HG03432 (cell line): Measurements from ENCODE around the gene FGF19.

ENCODE experiments used
- ATAC-seq: cut with Tn5 transposase; IDR thresholded peaks from one replicate; pipeline ENCODE4 v1.9.1; 2021; ENCODE audit warnings: mild to moderate bottlenecking, moderate library complexity; ENCODE audit not compliant: unreplicated experiment

The FGF19 gene

DNA sequence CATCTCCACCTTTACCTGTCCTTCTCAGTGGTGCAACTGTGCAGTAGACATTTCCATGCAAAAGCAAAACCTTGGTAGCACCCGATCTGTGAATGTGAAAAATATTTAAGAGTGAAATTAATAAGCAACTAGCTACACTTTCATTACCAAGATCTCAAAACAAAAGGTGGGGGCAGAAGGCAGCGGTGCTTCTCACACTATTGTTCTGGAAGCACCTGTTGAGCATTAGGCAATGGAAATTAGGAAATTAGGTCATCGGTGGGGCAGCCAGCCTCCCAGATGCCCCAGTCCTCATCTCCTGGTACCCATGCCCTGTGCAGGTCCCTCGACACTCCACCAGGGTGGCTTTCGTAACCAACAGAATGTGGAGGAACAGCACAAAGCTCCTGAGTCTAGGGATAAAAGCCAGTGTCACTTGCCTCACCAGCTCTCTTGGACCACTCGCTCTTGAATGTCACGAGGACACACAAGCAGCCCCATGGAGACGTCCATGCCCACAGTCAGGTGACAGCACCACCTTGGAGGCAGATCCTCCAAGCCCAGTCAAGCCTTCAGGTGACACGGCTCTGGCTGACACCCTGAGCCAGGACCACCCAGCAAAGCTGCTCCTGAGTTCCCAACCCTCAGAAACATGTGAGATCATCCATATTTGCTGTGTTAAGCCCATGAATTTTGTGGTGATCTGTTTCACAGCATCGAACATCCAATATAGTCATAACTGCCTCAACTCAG, 31.9 kb downstream of the FGF19 start:
- no peak for ATAC-seq

DNA sequence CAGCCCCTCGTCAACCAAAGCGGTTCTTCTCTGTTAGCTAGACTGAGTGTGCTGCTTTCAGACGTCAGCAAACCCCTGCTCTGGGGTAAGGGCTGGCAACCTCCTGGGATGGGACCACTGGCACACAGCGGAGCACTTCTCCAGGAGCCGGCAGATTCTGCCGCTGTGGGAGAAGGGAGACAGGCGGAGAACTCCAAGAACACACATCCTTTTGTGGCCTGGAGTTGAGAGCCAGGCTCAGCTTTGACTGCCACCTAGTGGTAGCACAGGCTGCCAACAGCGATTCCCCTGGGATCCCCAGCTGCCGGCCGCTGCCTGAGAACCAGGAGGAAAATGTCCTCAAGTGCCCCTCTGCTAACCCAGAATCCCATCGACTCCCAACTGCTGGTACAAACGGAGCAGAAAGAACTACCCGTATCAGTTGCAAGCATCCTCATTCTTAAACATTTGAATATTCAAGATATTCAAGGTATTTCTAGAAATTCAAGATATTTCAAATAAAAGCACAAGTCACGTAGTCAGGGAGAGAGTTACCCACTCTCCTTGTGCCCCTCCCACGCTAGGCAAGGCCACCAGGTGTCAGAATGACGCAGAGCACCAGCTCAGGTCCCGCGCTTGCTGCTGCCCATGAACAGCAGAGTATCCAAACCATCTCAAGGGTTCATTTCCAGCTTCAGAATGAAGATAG, 33.5 kb downstream of the FGF19 start:
- ATAC-seq, result no peak

DNA sequence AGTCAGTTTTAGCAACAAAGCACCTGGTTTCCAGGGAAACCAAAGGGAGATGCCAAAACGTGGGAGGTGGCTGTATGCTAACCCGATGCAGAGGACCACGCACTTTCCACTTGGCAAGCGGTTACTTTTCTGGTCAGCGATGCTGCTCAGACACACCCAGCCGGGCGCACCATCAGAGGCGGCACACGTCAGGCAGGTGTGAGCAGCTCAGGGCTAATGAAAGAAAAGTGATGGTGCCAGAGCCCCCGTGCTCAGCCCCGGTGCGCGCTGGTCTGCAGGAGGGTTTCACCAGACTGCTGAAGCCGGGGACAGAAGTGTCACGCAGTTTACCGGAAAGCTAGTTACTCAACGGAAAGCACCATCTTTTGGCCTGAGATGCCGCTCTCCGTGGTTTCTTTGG, 34.3 kb downstream of the FGF19 start:
- ATAC-seq, result no peak

GRCh38 chr11:69667619-69668604, 35.9 kb downstream of the FGF19 start:
- no peak for ATAC-seq

- ATAC-seq, result no peak
These were observed 36.9 kb downstream of the FGF19 start for GRCh38 chr11:69666752-69667536.

- no peak for ATAC-seq
These were observed 37.6 kb downstream of the FGF19 start for GRCh38 chr11:69666261-69666660.

GRCh38 chr11:69665669-69666068, 38.2 kb downstream of the FGF19 start:
- no peak for ATAC-seq

DNA sequence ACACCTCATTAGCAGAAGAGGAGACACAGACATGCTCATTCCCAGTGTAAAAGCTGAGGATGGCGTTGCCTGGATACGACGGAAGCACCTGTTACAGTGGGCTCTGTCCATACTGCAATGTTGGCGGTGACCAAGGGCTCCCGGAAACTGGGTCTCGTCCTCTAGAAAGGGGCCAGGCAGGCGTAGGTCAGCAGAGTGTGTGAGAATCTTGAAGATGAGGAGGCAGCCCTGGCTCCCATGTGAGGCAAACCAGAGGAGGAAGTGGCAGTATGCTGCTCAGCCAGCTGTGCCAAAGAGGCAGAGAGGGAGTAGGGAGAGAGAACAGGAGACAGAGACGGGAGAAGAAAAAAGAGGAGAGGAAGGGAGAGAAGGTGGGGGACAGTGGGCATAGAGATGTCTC, 38.9 kb downstream of the FGF19 start:
- ATAC-seq, result no peak

- ATAC-seq, result no peak
These were observed 39.6 kb downstream of the FGF19 start for GRCh38 chr11:69664103-69664775.

- ATAC-seq, result no peak
These were observed 40.5 kb downstream of the FGF19 start for GRCh38 chr11:69663326-69663725.

DNA sequence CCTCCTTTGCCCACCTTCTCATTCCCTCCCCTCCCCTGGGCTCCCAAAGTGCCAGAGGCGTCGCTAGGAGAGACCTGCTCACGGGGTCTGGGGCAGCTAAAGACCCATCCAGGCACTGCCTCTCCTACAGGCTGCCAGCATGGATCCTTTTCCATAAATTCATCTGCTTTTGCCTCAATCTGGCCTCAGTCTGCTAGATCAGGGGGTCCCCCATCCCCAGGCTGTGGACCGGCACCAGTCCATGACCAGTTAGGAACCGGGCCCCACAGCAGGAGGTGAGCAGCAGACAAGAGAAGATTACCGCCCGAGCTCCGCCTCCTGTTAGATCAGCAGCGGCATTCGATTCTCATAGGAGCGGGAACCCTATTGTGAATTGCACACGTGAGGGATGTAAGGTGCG, 41.0 kb downstream of the FGF19 start:
- ATAC-seq, result no peak

- ATAC-seq, result no peak
These were observed 41.7 kb downstream of the FGF19 start for GRCh38 chr11:69662021-69662698.

GRCh38 chr11:69661413-69661715, 42.5 kb downstream of the FGF19 start:
- no peak for ATAC-seq

DNA sequence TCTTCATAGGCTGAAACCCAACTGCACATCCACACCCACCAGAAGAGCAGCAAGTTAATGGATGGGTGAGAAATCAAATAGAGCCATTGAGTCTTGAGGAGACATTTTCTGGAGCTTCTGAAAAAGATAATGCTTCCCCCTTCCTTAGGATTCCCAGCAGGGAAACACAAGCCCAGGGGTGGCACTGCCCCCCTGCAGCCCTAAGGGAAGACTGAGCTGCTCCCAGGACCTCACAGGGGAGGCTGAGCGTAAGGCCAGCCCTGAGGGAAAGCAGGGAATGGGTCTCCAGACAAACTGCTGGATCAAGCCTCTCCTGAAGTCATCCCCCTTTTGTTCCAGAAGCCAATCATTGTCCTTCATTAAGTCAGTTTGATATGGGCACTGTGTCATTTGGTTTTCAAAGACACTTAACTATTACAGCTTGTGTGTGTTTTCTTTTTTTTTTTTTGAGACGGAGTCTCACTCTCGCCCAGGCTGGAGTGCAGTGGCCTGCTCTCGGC, 43.8 kb downstream of the FGF19 start:
- no peak for ATAC-seq

- ATAC-seq, result no peak
These were observed 44.2 kb downstream of the FGF19 start for GRCh38 chr11:69659591-69659990.

DNA sequence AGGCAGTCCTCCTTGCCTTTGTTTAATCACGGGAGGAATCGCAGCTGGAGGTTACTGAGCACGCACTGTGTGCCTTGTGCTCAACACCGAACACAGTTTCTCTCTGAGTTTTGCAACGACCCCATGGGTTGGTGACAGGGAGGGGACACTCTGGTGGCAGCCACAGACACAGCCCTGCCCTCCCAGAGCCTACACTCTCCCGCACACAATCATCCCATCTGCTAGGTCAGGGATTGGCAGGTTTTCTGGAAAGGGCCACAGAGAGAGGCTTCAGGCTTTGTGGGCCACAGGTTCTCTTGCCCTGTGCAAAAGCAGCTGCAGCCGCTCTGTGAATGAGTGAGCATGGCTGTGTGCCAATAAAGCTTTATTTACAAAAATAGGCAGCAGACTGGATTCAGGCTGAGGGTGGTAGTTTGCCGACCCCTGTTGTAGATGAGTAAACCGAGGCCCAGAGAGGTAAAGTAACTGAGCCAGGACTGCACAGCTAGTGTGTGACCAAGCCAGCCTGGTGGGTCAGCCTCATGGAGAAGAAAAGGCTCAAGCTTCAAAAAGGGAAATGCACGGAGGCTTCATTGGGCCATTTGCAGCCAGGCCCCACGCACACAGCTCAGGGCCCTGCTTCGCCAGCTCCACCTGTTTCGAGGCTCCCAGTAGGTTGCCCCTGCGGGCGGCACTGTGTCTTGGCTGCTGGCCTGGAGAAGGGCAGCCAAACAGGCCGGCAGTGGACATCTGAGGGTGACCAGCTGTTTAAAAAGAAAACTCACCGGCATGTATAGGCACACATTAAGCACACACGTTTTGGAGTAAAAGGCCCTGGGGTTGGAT, 45.0 kb downstream of the FGF19 start:
- no peak for ATAC-seq

GRCh38 chr11:69657911-69658625, 45.8 kb downstream of the FGF19 start:
- no peak for ATAC-seq

- no peak for ATAC-seq
These were observed 46.3 kb downstream of the FGF19 start for GRCh38 chr11:69657456-69657910.
